T-helper 2 cell treated with Interferon-gamma antibody and Interleukin-4, amounts not matched to agents 5 μg/mL and 100 μg/mL, for 36 hours (primary cell): ENCODE measurements around the gene C16orf46.
A peak's percentile ranks its signal among the peaks of the same experiment; 100 is the strongest.

Experiments used
- DNase-seq: peaks from one replicate; pipeline ENCODE4 v3.0.0; 2021; ENCODE audit warnings: low spot score
- H3K27ac Mint-ChIP-seq: one replicate; pipeline ENCODE4 v1.8.0; 2021; ENCODE audit warnings: mild to moderate bottlenecking, mixed read lengths
- H3K27me3 Mint-ChIP-seq: one replicate; pipeline ENCODE4 v1.8.0; 2021; ENCODE audit warnings: low read depth, mixed read lengths
- H3K36me3 Mint-ChIP-seq: one replicate; pipeline ENCODE4 v1.8.0; 2021; ENCODE audit warnings: low read depth, mixed read lengths
- H3K4me1 Mint-ChIP-seq: one replicate; pipeline ENCODE4 v1.8.0; 2021; ENCODE audit warnings: low read depth, mixed read lengths
- H3K4me3 Mint-ChIP-seq: one replicate; pipeline ENCODE4 v1.8.0; 2022; ENCODE audit warnings: mild to moderate bottlenecking, moderate library complexity, mixed read lengths
- H3K9me3 Mint-ChIP-seq: one replicate; pipeline ENCODE4 v1.8.0; 2021; ENCODE audit warnings: mixed read lengths

Gene C16orf46

DNA sequence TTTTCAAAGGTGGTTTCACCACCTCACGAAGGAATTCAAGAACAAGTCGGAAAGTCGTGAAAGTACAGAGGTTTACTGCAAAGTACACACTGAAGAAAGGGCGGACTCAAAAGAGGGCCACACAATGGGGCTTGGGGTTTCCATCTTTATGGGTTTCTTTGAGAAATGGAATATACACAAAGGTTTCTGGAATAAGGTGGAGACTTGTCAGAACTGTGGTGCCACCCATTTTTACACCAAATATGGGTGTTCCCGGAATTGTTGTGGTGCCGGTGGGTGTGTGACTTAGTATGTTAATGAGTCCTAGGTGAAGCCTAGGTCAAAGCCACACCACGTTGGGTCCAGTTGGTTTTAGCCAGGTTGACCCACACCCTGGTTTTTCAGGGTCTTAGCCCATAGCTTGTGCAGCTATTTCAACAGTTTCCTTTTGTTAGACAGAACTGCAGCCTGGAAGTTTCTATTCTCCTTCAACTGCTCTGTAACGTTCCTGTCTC, 19.7 kb upstream of the C16orf46 start:
- Mint-ChIP-seq H3K4me1 (peaks cover 4% of the 10 kb centered on the region), H3K9me3 (peaks cover 4% of the 10 kb centered on the region), H3K4me3 (peak overlapping the region; percentile 69), H3K27me3 (no peaks in the 10 kb centered on the region), H3K36me3 (peaks cover 2% of the 10 kb centered on the region), H3K27ac (peak overlapping the region; percentile 82)
- DNase-seq = no peak

DNA sequence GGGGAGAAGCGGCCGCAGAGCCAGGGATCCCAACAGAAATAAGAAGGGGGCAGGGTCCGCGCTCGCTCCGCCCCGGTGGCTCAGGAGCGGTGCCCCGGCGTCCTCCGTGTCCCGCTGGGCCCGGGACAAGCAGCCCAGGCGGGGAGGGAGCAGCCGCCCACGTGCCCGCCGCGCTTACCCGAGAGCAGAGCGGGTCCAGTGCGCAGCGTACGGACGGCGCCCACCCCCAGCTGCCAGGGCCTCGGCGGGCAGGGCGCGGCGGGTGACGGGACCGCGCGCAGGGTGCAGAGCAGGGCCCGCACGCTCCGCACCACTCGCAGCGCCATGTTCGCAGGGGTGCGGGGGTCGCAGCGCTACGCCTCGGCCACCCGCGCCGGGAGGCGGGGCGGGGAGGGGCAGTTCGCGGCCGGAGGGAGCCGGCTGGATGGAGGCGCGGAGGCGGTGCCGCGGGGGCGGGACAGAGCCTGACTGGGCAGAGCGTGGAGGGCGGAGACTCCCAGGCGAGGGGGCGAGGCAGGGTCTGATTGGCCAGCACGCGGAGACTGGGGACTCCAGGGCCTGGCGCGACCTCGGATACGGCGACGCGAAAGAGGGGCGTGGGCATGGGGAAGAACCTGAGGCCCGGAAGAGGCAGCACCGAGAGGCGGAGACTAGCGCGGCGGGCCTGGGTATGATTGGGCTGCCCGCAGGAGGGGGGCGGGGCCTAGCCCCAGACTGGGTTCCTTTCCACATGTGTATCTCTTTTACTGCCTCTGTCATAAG, 19.1 kb upstream of the C16orf46 start, which contains the start of gene GCSH:
TSS of gene GCSH (minus strand) at position 443 of the 762 bp plus-strand sequence. CDS start at position 326, 117 bp downstream.
- peak within 1 kb of the TSS; percentile 82 for H3K27ac Mint-ChIP-seq

DNA sequence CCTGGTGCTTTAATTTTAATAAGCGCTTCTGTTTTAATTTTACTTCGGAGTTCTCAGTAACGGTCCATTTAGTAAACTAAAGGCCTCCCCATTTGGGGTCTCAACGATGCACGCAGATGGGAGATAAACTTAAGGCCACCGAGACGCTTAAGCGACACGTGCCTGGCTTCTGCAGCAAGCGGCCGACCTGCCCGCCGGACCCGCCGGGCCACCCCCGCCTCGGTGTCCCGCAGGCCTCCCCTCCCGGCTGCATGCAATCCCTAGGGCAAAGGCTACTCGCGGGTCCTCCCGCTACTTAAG, 18.6 kb upstream of the C16orf46 start:
- H3K27me3 Mint-ChIP-seq = no peaks in the 10 kb centered on the region
- no peak overlapping the region for H3K27ac Mint-ChIP-seq
- peaks cover 4% of the 10 kb centered on the region for H3K9me3 Mint-ChIP-seq
- peak overlapping the region; percentile 79 for H3K4me3 Mint-ChIP-seq
- DNase-seq = no peak
- H3K36me3 Mint-ChIP-seq = peaks cover 2% of the 10 kb centered on the region
- peaks cover 4% of the 10 kb centered on the region for H3K4me1 Mint-ChIP-seq

More for the DNA sequence above, 19.1 kb upstream of the C16orf46 start, which contains the start of gene GCSH:
- Mint-ChIP-seq H3K4me3 (peak within 1 kb of the TSS; percentile 79), H3K4me1 (peaks cover 4% of the 10 kb centered on the region), H3K9me3 (peaks cover 4% of the 10 kb centered on the region), H3K36me3 (peaks cover 2% of the 10 kb centered on the region), H3K27me3 (no peaks in the 10 kb centered on the region)
- peak; percentile 100 for DNase-seq

DNA sequence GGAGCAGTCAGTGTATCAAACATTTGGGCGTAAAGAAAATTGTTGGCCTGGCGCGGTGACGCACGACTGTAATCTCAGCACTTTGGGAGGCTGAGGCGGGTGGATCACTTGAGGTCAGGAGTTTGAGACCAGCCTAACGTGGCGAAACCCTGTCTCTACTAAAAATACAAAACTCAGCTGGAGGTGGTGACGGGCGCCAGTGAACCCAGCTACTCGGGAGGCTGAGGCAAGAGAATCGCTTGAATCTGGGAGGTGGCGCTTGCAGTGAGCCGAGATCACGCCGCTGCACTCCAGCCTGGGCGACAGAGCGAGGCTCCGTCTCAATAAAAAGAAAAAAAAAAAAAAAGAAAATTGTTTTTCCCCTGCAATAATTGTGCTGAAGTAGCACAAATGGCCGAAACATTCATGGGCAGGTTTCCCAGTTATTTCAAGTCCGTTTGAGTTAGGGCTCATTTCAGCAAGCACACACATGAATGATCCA, 17.8 kb upstream of the C16orf46 start:
- H3K4me1 Mint-ChIP-seq = peaks cover 4% of the 10 kb centered on the region
- no peak for DNase-seq
- peak overlapping the region; percentile 79 for H3K4me3 Mint-ChIP-seq
- H3K27ac Mint-ChIP-seq = peak overlapping the region; percentile 41
- H3K27me3 Mint-ChIP-seq = no peaks in the 10 kb centered on the region
- H3K9me3 Mint-ChIP-seq = peaks cover 4% of the 10 kb centered on the region
- peaks cover 2% of the 10 kb centered on the region for H3K36me3 Mint-ChIP-seq

DNA sequence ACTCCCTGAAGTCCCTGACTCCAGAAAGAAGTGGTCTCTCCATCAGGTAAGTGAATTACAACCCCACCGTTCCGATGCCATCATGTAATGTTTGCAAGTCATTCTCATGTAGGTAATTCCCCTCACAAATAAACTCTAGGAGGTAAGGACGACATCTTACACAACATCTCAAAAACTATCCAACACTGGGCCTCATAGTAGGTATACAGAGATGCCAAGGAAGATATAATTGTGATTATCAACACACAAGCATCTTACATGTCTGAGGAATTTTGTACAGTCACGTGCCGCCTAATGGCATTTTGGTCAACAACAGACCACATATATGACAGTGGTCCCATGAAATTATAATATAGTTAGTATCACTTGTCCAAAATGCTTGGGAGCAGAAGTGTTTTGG, 11.8 kb upstream of the C16orf46 start:
- Mint-ChIP-seq H3K4me3 (no peak overlapping the region), H3K27ac (no peak overlapping the region), H3K9me3 (no peaks in the 10 kb centered on the region), H3K36me3 (peaks cover 2% of the 10 kb centered on the region), H3K27me3 (no peaks in the 10 kb centered on the region), H3K4me1 (peaks cover 2% of the 10 kb centered on the region)
- DNase-seq = no peak

DNA sequence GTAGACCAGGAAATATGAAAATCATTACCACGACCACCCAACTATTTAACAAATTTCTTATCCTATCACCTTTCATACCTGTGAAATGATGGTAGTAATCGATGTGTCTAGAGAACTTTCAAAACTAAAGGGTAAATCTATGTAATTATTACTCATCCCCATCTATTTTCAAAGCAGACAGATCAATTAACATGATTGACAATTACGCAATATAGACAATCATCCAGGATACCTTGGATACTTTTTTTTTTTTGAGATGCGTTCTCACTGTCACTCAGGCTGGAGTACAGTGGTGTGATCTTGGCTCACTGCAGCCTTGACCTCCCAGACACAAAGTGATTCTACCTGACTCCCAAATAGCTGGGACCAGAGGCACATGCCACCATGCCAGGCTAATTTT, 4.0 kb upstream of the C16orf46 start:
- Mint-ChIP-seq H3K9me3 (no peaks in the 10 kb centered on the region), H3K4me3 (no peak overlapping the region)

DNA sequence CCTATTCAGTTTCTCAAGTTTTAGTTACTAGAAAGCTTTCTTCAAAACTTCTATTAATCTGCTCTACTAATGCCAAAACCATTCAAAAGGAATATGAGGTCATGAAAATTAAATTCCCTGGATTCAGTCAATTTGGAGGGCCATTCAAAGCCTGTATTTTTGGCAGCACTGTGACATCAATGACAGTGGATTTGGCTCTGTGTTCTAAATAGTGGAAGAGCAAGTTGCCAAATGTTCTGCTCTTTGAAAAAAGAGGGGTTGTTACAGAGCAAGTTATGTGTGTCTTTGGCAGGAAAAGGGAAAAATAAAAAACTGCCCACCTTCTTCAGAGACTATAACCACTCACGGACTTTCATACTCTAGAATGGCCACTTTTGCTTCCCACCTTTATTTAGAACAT, 3.2 kb upstream of the C16orf46 start:
- no peaks in the 10 kb centered on the region for H3K4me1 Mint-ChIP-seq
- H3K9me3 Mint-ChIP-seq = no peaks in the 10 kb centered on the region
- H3K27me3 Mint-ChIP-seq = no peaks in the 10 kb centered on the region
- H3K27ac Mint-ChIP-seq = no peak overlapping the region
- DNase-seq = no peak
- H3K4me3 Mint-ChIP-seq = no peak overlapping the region
- H3K36me3 Mint-ChIP-seq = no peaks in the 10 kb centered on the region

More for the DNA sequence above, 4.0 kb upstream of the C16orf46 start:
- Mint-ChIP-seq H3K4me1 (no peaks in the 10 kb centered on the region), H3K36me3 (no peaks in the 10 kb centered on the region), H3K27ac (no peak overlapping the region), H3K27me3 (no peaks in the 10 kb centered on the region)
- DNase-seq = no peak

DNA sequence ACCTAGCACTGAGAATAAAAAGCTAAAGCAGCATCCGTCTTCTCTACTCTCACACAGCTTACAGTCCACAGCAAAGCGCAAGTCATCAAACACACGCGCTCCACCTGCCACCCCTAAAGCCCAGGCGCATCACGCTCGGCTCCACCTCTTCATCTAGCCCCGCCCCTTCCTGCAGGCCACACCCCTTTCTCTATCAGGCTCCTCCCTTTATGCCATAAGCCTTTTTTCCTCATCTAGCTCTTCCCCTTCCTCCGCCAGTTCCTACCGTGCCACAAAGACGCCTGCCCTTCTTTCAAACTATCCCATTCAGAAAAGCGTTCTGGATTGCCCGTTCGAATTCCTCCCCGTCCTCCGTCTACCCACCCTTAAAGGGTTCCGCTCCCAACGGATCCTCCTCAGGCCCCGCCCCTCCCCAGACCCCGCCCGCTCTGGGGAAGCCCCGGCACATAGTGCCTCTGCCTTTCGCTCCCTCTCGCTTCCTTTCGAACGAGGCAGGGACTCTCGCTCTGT, 417 bp downstream of the C16orf46 start:
- peaks cover 10% of the 10 kb centered on the region for H3K27me3 Mint-ChIP-seq
- DNase-seq = peak; percentile 84
- H3K4me3 Mint-ChIP-seq = no peak overlapping the region
- H3K9me3 Mint-ChIP-seq = no peaks in the 10 kb centered on the region
- H3K4me1 Mint-ChIP-seq = peaks cover 5% of the 10 kb centered on the region
- H3K27ac Mint-ChIP-seq = no peak overlapping the region
- no peaks in the 10 kb centered on the region for H3K36me3 Mint-ChIP-seq

DNA sequence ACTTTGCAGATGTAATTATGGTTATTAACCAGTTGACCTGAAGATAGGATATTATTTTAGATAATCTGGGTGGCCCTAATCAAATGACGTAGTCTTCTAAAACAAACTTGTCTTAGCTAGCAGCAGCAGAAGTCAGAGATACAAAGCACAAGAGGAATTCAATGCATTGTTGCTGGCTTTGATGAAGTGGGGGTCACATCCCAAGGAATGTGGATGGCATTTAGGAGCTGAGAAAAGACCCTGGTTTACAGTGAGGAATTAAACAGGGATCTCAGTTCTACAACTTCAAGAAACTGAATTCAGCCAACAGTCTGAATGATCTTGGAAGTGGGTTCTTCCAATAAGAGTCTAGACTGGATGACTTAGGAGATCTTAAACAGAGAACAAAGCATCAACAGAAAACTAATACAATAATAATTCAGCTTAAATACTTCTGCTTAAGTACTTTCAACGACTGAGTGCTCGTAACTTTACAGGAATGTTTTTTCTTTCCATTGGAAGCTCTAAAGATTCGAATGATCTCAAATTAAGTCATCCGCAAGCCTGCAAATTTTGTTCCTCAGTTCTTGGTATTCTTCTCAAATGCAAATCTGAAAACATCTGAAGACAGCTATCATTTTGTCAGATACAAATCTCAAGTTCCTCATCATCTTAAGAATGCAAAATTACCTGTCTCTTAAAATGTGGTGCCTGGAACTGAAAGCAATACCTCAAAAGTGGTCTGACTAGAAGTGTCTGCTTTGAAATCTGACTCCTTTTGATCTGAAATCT, 3.3 kb downstream of the C16orf46 start:
- no peak overlapping the region for H3K4me3 Mint-ChIP-seq
- H3K4me1 Mint-ChIP-seq = peaks cover 5% of the 10 kb centered on the region
- no peaks in the 10 kb centered on the region for H3K36me3 Mint-ChIP-seq
- peaks cover 10% of the 10 kb centered on the region for H3K27me3 Mint-ChIP-seq
- no peaks in the 10 kb centered on the region for H3K9me3 Mint-ChIP-seq
- no peak for DNase-seq
- H3K27ac Mint-ChIP-seq = no peak overlapping the region

DNA sequence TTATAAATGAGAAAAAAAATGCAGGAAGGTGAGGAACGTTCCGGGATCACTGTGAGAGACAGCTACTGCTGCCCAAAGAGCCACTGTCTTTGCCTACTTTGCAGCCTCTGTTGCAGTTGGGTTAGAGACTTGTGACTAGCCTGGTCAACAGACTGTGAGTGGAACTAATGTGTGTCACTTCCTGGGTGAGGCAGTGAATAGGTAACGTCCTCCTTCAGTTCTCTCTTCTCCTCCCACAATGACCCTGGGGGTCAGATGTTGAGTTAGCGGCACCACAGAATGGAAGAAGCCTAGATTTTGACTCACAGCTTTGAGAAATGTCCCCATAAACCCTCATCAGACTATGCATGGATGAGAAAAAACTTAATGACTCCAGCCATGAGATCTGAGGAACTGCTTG, 5.2 kb downstream of the C16orf46 start:
- Mint-ChIP-seq H3K4me1 (peaks cover 8% of the 10 kb centered on the region), H3K4me3 (no peak overlapping the region), H3K9me3 (no peaks in the 10 kb centered on the region), H3K36me3 (no peaks in the 10 kb centered on the region), H3K27ac (no peak overlapping the region), H3K27me3 (peaks cover 10% of the 10 kb centered on the region)
- DNase-seq = no peak

DNA sequence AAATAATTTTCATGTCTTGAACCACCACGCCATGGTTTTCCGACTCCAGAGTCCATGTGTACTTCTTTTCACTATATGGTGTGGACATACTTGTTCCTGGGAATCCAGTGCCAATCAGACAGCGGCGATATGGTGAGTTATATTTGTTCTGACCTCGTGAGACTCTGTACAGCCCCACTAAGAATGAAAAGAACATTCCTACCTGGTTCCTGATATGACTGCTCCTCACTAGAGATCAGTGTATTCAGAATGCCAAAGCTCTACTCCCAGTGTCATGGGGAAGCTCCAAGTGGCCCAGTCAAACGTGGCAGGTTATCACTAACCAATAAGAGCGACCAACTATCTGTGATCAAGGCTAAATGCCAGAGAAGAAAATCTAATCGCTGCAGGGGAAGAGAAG, 6.1 kb downstream of the C16orf46 start:
- no peak for DNase-seq
- Mint-ChIP-seq H3K27ac (no peak overlapping the region), H3K4me1 (peaks cover 8% of the 10 kb centered on the region), H3K36me3 (no peaks in the 10 kb centered on the region), H3K9me3 (no peaks in the 10 kb centered on the region), H3K4me3 (no peak overlapping the region), H3K27me3 (peaks cover 10% of the 10 kb centered on the region)

DNA sequence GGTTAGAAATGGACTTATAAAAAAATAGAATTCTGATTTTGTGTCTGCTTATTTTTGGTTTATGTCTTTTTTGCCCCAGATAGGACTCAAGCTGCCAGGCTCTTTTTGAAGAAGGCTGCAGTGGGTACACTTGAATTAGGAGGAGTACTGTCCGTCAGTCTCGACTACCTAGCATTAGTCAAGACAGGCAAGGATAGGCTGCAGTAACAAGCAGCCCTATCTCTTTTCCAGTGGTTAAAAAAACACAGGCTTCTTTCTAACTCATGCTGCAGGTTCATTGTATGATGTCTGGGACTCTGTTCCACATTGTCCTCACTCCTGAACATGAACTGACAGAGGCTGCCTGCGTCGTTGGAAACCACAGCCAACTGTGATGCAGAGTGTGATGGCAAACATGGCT, 8.0 kb downstream of the C16orf46 start:
- Mint-ChIP-seq H3K4me1 (peaks cover 8% of the 10 kb centered on the region), H3K9me3 (no peaks in the 10 kb centered on the region), H3K4me3 (no peak overlapping the region), H3K36me3 (no peaks in the 10 kb centered on the region), H3K27ac (no peak overlapping the region), H3K27me3 (peaks cover 5% of the 10 kb centered on the region)
- DNase-seq = no peak

DNA sequence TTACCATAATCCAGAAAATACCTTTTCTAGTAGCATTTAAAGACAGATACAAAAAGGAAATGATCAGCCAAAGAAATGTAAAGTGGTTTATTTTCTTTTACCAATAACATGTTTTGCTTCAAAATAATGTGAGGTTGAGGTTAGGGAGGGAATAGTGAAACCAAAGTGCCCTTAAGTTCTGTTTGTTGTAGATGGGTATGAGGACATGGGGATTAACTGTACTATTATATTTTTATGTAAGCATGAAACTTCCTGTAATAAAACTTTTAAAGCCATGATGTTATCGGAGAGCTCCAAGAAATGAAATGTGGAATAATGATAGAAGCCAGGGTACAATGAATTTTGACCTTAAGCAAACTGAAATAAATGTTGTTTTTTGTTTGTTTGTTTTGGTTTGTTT, 9.9 kb downstream of the C16orf46 start:
- Mint-ChIP-seq H3K36me3 (no peaks in the 10 kb centered on the region), H3K9me3 (no peaks in the 10 kb centered on the region), H3K4me3 (no peak overlapping the region), H3K27me3 (no peaks in the 10 kb centered on the region), H3K27ac (no peak overlapping the region), H3K4me1 (peaks cover 5% of the 10 kb centered on the region)
- no peak for DNase-seq

DNA sequence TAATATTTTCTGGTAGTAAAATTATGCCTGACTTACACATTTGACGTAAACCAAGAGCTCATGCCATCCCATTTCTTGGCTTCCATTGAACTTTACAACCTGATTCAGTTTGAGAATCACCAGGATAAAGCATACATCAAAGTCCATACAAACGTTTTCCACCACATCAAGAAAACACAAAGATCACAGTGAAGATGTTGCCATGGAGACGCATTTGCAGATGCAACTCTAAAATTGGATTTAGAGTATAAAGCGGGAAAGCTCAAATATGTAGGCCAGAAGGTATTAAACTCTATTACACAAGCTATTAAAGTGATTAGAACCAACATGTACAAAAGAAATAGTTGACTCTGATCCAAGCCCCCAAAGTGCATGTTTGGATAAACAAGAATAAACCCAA, 10.4 kb downstream of the C16orf46 start:
- H3K9me3 Mint-ChIP-seq = no peaks in the 10 kb centered on the region
- H3K36me3 Mint-ChIP-seq = no peaks in the 10 kb centered on the region
- DNase-seq = no peak
- H3K4me3 Mint-ChIP-seq = no peak overlapping the region
- no peaks in the 10 kb centered on the region for H3K27me3 Mint-ChIP-seq
- H3K4me1 Mint-ChIP-seq = peaks cover 2% of the 10 kb centered on the region
- H3K27ac Mint-ChIP-seq = no peak overlapping the region
